ENCODE data around the gene HMGCL. TPM values are rescaled to one million over a fixed set of nuclear protein-coding genes. Genes with fewer than 3 reads are reported as not detected.
"Not testable (repeated sequence)": the region's sequence is repeated elsewhere in the genome, so short reads cannot be mapped to it uniquely, and the experiment has no call there.

The HMGCL gene
- polyA plus RNA-seq, 3 donors: 17.8 to 26.7 (median 22.1) TPM

DNA sequence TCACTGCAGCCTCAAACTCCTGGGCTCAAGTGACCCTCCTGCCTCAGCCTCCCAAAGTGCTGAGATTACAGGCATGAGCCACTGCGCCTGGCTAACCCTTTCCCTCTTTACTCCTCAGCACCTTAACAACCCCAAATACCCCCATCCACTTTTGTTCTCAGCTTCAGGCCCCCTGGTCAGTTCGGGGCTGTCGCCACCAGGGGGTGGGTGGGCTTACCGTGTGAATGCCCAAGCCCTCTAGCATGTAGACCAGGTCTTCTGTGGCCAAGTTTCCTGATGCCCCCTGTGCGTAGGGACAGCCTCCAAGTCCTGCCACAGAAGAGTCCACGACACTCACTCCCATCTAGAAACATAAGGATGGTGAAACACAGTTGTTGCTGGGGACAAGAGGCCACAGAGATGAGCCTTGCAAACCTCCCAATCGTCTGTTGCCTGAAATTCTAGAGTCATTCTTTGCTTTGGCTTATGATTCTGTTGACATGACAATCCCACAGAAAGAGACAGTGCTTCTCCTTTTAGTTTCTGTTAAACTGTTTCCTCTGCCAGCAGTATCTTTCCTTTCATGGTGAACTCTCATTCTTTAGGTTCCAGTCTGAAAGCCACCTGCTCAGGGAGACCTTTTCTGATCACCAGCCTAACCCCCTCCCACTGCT, 20.9 kb downstream of the HMGCL start:
- Histone ChIP-seq H4K20me1 (ENCODE audit: insufficient read depth, low read length) (no peaks in the 10 kb centered on the region), H3K27me3 (ENCODE audit: control insufficient read depth in 2 of 2, insufficient read depth in 2 of 2, low read length in 2 of 2) (no peaks in the 10 kb centered on the region), H3K9ac (ENCODE audit: insufficient read depth, low read length, poor library complexity, severe bottlenecking) (no peak overlapping the region), H2AFZ (ENCODE audit: insufficient read depth, low read depth, low read length, poor library complexity, severe bottlenecking) (no peak overlapping the region), H3K36me3 (replicated peaks in 1 of 2; ENCODE audit: control insufficient read depth in 1 of 2, insufficient read depth in 2 of 2, low read length in 2 of 2) (peaks cover 3 to 32% of the 10 kb centered on the region in 2 donors), H3K4me3 (replicated peaks in 1 of 3; ENCODE audit: low read depth in 2 of 3, low read length in 3 of 3) (no peak overlapping the region), H3K27ac (ENCODE audit: low read depth in 1 of 2, low read length in 2 of 2) (peak overlapping the region; percentile 75), H3K4me2 (replicated peaks; ENCODE audit: extremely low read depth, low read length, poor library complexity, severe bottlenecking) (no peak overlapping the region), H3K9me3 (replicated peaks in 1 of 2; ENCODE audit: control insufficient read depth in 1 of 2, insufficient read depth in 1 of 2, low read length in 2 of 2) (no peaks in the 10 kb centered on the region), H3K4me1 (ENCODE audit: control insufficient read depth in 1 of 2, insufficient read depth in 2 of 2, low read length in 2 of 2) (peaks cover 61 to 73% of the 10 kb centered on the region in 2 donors), H3K79me2 (ENCODE audit: insufficient read depth, low read length) (peaks cover 5% of the 10 kb centered on the region)
- DNase-seq: peak in 2 of 3 donors; percentile 46 to 49
- intact Hi-C loops (cut with micrococcal nuclease): loop anchor here in 1 of 2 donors (10.0 kb wide), 1 partner anchor 110 kb away; the partner anchor contains the start of gene CNR2
- Mint-ChIP-seq H3K4me1 (peaks cover 66% of the 10 kb centered on the region), H3K27me3 (ENCODE audit: low read depth in 3 of 3) (peaks cover 0 to 3% (median 3%) of the 10 kb centered on the region in 3 donors), H3K4me3 (peak overlapping the region; percentile 0 to 15), H3K9me3 (no peaks in the 10 kb centered on the region), H3K27ac (peak overlapping the region; percentile 87 to 94 (median 91)), H3K36me3 (peaks cover 37 to 49% of the 10 kb centered on the region in 2 donors)
- 49% methylated on average over 7 of the region's 7 CpGs for WGBS (ENCODE audit: insufficient coverage)
- TF ChIP-seq, protein P1, sequence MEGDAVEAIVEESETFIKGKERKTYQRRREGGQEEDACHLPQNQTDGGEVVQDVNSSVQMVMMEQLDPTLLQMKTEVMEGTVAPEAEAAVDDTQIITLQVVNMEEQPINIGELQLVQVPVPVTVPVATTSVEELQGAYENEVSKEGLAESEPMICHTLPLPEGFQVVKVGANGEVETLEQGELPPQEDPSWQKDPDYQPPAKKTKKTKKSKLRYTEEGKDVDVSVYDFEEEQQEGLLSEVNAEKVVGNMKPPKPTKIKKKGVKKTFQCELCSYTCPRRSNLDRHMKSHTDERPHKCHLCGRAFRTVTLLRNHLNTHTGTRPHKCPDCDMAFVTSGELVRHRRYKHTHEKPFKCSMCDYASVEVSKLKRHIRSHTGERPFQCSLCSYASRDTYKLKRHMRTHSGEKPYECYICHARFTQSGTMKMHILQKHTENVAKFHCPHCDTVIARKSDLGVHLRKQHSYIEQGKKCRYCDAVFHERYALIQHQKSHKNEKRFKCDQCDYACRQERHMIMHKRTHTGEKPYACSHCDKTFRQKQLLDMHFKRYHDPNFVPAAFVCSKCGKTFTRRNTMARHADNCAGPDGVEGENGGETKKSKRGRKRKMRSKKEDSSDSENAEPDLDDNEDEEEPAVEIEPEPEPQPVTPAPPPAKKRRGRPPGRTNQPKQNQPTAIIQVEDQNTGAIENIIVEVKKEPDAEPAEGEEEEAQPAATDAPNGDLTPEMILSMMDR (IDR thresholded peaks at IDR 0.05): no peak

DNA sequence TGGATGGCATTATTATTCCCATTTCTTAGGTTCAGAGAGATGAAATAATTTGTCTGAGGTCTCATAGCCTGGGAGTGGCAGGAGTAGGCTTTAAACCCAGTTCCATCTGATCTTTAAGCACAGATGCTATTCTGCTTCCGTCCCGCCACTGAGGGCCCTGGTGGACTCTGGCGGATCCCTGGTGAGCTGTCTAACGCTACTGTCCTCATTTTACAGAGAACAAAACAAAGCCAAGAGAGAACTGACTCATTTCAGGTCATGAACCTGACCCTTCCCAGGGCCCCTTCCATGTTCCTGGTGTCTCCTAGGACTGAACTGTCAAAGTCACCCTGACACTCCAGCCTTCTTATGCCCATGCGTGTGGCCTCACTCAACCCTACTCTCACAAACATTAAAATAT, 21.6 kb downstream of the HMGCL start:
- Histone ChIP-seq H3K9ac (ENCODE audit: insufficient read depth, low read length, poor library complexity, severe bottlenecking) (no peak overlapping the region), H3K27ac (ENCODE audit: low read depth in 1 of 2, low read length in 2 of 2) (peak overlapping the region; percentile 75), H3K27me3 (ENCODE audit: control insufficient read depth in 2 of 2, insufficient read depth in 2 of 2, low read length in 2 of 2) (no peaks in the 10 kb centered on the region), H3K4me3 (replicated peaks in 1 of 3; ENCODE audit: low read depth in 2 of 3, low read length in 3 of 3) (no peak overlapping the region), H3K4me1 (ENCODE audit: control insufficient read depth in 1 of 2, insufficient read depth in 2 of 2, low read length in 2 of 2) (peaks cover 67 to 78% of the 10 kb centered on the region in 2 donors), H3K36me3 (replicated peaks in 1 of 2; ENCODE audit: control insufficient read depth in 1 of 2, insufficient read depth in 2 of 2, low read length in 2 of 2) (peaks cover 3 to 32% of the 10 kb centered on the region in 2 donors), H4K20me1 (ENCODE audit: insufficient read depth, low read length) (no peaks in the 10 kb centered on the region), H3K79me2 (ENCODE audit: insufficient read depth, low read length) (peaks cover 5% of the 10 kb centered on the region), H3K4me2 (replicated peaks; ENCODE audit: extremely low read depth, low read length, poor library complexity, severe bottlenecking) (no peak overlapping the region), H3K9me3 (replicated peaks in 1 of 2; ENCODE audit: control insufficient read depth in 1 of 2, insufficient read depth in 1 of 2, low read length in 2 of 2) (no peaks in the 10 kb centered on the region), H2AFZ (ENCODE audit: insufficient read depth, low read depth, low read length, poor library complexity, severe bottlenecking) (no peak overlapping the region)
- H3K4me1 Mint-ChIP-seq: peaks cover 72% of the 10 kb centered on the region
- DNase-seq: no peak
- no peak overlapping the region for H3K4me3 Mint-ChIP-seq
- 89% methylated on average over 4 of the region's 5 CpGs for WGBS (ENCODE audit: insufficient coverage)
- H3K9me3 Mint-ChIP-seq: no peaks in the 10 kb centered on the region
- intact Hi-C loops (cut with micrococcal nuclease): loop anchor here in 1 of 2 donors (10.0 kb wide), 1 partner anchor 111 kb away; the partner anchor contains the start of gene CNR2
- peaks cover 0 to 3% (median 3%) of the 10 kb centered on the region in 3 donors for H3K27me3 Mint-ChIP-seq (ENCODE audit: low read depth in 3 of 3)
- peak overlapping the region; percentile 87 to 94 (median 91) for H3K27ac Mint-ChIP-seq
- peaks cover 38 to 50% of the 10 kb centered on the region in 2 donors for H3K36me3 Mint-ChIP-seq
- TF ChIP-seq, protein P1 (IDR thresholded peaks at IDR 0.05): no peak

DNA sequence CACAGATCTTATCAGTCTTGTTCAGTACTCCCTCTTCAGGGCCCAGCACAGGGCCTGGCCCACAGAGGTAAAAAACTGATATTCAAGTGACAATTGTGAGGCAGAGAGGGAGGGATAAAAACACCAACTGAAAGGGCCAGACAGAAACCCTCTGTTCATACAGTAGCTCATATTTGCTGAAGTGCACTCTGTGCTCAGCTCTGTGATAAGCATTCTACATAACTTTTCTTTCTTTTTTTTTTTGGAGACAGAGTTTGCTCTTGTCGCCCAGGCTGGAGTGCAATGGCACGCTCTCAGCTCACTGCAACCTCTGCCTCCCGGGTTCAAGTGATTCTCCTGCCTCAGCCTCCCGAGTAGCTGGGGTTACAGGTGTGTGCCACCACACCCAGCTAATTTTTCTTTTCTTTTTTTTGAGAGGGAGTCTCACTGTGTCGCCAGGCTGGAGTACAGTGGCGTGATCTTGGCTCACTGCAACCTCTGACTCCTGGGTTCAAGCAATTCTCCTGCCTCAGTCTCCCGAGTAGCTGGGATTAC, 22.4 kb downstream of the HMGCL start:
- H3K27ac ChIP-seq (ENCODE audit: low read depth in 1 of 2, low read length in 2 of 2): not testable (repeated sequence)
- 100% methylated on average over 1 of the region's 7 CpGs for WGBS (ENCODE audit: insufficient coverage)

More for the DNA sequence above, 22.4 kb downstream of the HMGCL start:
- H4K20me1 ChIP-seq (ENCODE audit: insufficient read depth, low read length); H3K4me3 Mint-ChIP-seq; H3K9me3 Mint-ChIP-seq; H2AFZ ChIP-seq (ENCODE audit: insufficient read depth, low read depth, low read length, poor library complexity, severe bottlenecking); H3K4me3 ChIP-seq (replicated peaks in 1 of 3; ENCODE audit: low read depth in 2 of 3, low read length in 3 of 3); H3K27me3 ChIP-seq (ENCODE audit: control insufficient read depth in 2 of 2, insufficient read depth in 2 of 2, low read length in 2 of 2); H3K27me3 Mint-ChIP-seq (ENCODE audit: low read depth in 3 of 3); H3K4me2 ChIP-seq (replicated peaks; ENCODE audit: extremely low read depth, low read length, poor library complexity, severe bottlenecking); H3K79me2 ChIP-seq (ENCODE audit: insufficient read depth, low read length); DNase-seq; H3K9me3 ChIP-seq (replicated peaks in 1 of 2; ENCODE audit: control insufficient read depth in 1 of 2, insufficient read depth in 1 of 2, low read length in 2 of 2); H3K9ac ChIP-seq (ENCODE audit: insufficient read depth, low read length, poor library complexity, severe bottlenecking): not testable (repeated sequence)
- peaks cover 3 to 37% of the 10 kb centered on the region in 2 donors for H3K36me3 ChIP-seq (replicated peaks in 1 of 2; ENCODE audit: control insufficient read depth in 1 of 2, insufficient read depth in 2 of 2, low read length in 2 of 2)
- intact Hi-C loops (cut with micrococcal nuclease): loop anchor here in 1 of 2 donors (10.0 kb wide), 1 partner anchor 112 kb away; the partner anchor contains the start of gene CNR2
- peaks cover 61 to 71% of the 10 kb centered on the region in 2 donors for H3K4me1 ChIP-seq (ENCODE audit: control insufficient read depth in 1 of 2, insufficient read depth in 2 of 2, low read length in 2 of 2)
- Mint-ChIP-seq H3K4me1 (peaks cover 67% of the 10 kb centered on the region), H3K36me3 (peaks cover 45 to 55% of the 10 kb centered on the region in 2 donors), H3K27ac (peak overlapping the region in 1 of 7 donors; percentile 40)
